ENCODE measurements around the gene PIM3.

The PIM3 gene

DNA sequence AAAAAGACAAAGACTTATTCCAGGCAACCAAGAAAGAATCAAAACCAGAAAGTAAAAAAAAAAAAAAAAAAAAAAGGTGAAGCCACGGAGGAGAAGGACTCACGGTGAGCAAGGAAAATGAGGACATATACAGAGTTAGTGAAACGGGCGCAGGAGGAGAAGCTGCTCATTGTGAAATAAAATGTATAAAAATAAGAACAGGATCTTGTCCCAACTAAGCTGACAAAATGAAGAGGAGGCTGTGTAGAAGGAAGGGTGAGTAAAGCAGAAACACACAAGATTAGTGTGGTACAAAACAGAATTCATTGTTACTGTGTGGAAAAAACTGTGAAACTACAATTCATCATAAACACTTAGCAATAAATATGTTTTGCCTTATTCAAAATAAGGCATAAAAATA lies 44.3 kb downstream of the PIM3 start:
- Histone ChIP-seq H3K27ac (ENCODE audit: low read length) (no peak overlapping the region), H3K4me3 (ENCODE audit: low read depth in 1 of 2, low read length in 2 of 2) (no peak overlapping the region), H3K9ac (ENCODE audit: low read depth, low read length) (no peak overlapping the region), H3K4me2 (ENCODE audit: insufficient read depth, low read length) (no peak overlapping the region), H3K79me2 (ENCODE audit: insufficient read depth, low read length) (no peaks in the 10 kb centered on the region), H2AFZ (ENCODE audit: low read depth, low read length) (no peak overlapping the region), H3K9me3 (ENCODE audit: insufficient read depth, low read length, severe bottlenecking) (no peaks in the 10 kb centered on the region), H3K4me1 (ENCODE audit: insufficient read depth, low read length) (no peaks in the 10 kb centered on the region), H3K27me3 (ENCODE audit: insufficient read depth, low read length, poor library complexity) (no peaks in the 10 kb centered on the region), H3K36me3 (ENCODE audit: insufficient read depth, low read length) (no peaks in the 10 kb centered on the region), H4K20me1 (ENCODE audit: insufficient read depth, low read length) (no peaks in the 10 kb centered on the region)
- TF ChIP-seq CTCF (IDR thresholded peaks at IDR 0.05; ENCODE audit: borderline replicate concordance, extremely low read depth, low read length, poor library complexity, severe bottlenecking) (no peak), EZH2 (IDR thresholded peaks at IDR 0.05; ENCODE audit: borderline replicate concordance, low read depth, low read length, severe bottlenecking) (no peak)
- DNase-seq, result no peak
- no peak for ATAC-seq (ENCODE audit: insufficient read depth, low read depth)

DNA sequence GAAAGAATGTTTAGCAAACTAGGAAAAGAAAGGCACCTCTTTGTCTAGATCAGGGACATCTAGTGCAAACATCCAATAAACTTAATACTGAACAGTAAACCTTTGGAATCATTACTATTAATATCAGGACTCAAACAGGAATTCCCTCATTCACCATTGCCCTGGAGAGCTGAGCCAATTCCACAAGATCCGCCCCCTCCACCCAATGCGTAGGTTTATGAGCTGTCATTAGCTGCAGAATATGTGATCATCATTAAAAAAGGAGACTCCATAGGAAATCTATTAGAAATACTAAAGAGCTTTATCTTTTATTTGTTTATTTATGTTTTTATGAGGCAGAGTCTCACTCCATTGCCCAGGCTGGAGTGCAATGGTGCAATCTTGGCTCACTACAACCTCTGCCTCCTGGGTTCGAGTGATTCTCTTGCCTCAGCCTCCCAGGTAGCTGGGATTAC lies 46.5 kb downstream of the PIM3 start:
- TF ChIP-seq EZH2 (IDR thresholded peaks at IDR 0.05; ENCODE audit: borderline replicate concordance, low read depth, low read length, severe bottlenecking) (no peak), CTCF (IDR thresholded peaks at IDR 0.05; ENCODE audit: borderline replicate concordance, extremely low read depth, low read length, poor library complexity, severe bottlenecking) (no peak)
- H3K4me3 ChIP-seq (ENCODE audit: low read depth in 1 of 2, low read length in 2 of 2), result no peak overlapping the region
- H3K4me1 ChIP-seq (ENCODE audit: insufficient read depth, low read length), result no peaks in the 10 kb centered on the region
- no peak for ATAC-seq (ENCODE audit: insufficient read depth, low read depth)
- no peak overlapping the region for H3K4me2 ChIP-seq (ENCODE audit: insufficient read depth, low read length)
- no peaks in the 10 kb centered on the region for H3K79me2 ChIP-seq (ENCODE audit: insufficient read depth, low read length)
- H3K36me3 ChIP-seq (ENCODE audit: insufficient read depth, low read length), result no peaks in the 10 kb centered on the region
- no peaks in the 10 kb centered on the region for H4K20me1 ChIP-seq (ENCODE audit: insufficient read depth, low read length)
- H3K9me3 ChIP-seq (ENCODE audit: insufficient read depth, low read length, severe bottlenecking), result no peaks in the 10 kb centered on the region
- DNase-seq, result no peak
- H3K27ac ChIP-seq (ENCODE audit: low read length), result no peak overlapping the region
- no peak overlapping the region for H3K9ac ChIP-seq (ENCODE audit: low read depth, low read length)
- H3K27me3 ChIP-seq (ENCODE audit: insufficient read depth, low read length, poor library complexity), result no peaks in the 10 kb centered on the region
- no peak overlapping the region for H2AFZ ChIP-seq (ENCODE audit: low read depth, low read length)

DNA sequence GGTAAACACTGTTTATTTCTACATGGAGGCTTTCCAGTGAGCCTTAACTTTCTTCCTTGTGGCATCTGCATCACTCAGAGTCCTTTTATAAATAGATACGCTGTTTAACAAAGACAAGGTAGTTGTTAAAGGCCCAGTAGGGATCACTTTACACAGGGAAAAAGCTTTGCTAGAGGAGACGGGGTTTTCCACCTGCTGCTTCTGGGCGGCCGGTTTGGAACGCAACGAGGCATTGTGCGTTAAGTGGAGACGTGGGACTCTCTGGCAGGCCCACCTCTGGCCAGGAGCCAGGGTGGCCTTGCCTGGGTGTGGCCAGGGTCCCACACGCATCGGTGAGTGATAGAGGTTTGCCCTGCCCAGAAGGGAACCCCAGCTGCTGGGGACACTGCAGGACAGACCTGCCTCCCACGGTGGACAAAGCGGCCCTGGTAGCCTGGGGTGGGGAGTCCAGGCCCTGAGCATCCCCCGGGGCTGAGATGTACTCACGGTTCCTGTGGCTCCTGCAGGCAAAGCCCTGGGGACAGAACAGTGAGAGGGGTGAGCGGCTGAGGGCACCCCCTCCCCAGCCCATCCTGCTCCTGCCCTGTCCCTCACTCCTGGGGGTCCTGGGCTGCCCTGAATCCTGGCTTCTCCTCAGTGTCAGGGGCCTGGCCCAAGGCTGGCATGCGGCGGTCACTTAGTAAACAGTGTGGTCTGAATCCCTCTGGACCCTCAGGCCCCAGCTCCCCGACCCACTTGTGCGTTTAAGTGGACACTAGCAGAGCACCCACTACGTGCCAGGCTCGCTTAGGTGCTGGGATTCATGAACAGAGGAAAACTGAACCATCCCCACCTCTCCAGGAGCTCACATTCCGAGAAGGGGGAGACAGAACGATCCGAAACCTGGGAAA lies 47.8 kb downstream of the PIM3 start:
- no peak overlapping the region for H2AFZ ChIP-seq (ENCODE audit: low read depth, low read length)
- ATAC-seq (ENCODE audit: insufficient read depth, low read depth), result no peak
- H3K79me2 ChIP-seq (ENCODE audit: insufficient read depth, low read length), result no peaks in the 10 kb centered on the region
- H3K4me1 ChIP-seq (ENCODE audit: insufficient read depth, low read length), result no peaks in the 10 kb centered on the region
- no peaks in the 10 kb centered on the region for H4K20me1 ChIP-seq (ENCODE audit: insufficient read depth, low read length)
- H3K9me3 ChIP-seq (ENCODE audit: insufficient read depth, low read length, severe bottlenecking), result no peaks in the 10 kb centered on the region
- H3K27me3 ChIP-seq (ENCODE audit: insufficient read depth, low read length, poor library complexity), result no peaks in the 10 kb centered on the region
- no peak overlapping the region for H3K4me2 ChIP-seq (ENCODE audit: insufficient read depth, low read length)
- H3K9ac ChIP-seq (ENCODE audit: low read depth, low read length), result no peak overlapping the region
- H3K27ac ChIP-seq (ENCODE audit: low read length), result no peak overlapping the region
- H3K36me3 ChIP-seq (ENCODE audit: insufficient read depth, low read length), result no peaks in the 10 kb centered on the region
- no peak for DNase-seq
- no peak overlapping the region for H3K4me3 ChIP-seq (ENCODE audit: low read depth in 1 of 2, low read length in 2 of 2)
- TF ChIP-seq EZH2 (IDR thresholded peaks at IDR 0.05; ENCODE audit: borderline replicate concordance, low read depth, low read length, severe bottlenecking), result no peak
- TF ChIP-seq CTCF (IDR thresholded peaks at IDR 0.05; ENCODE audit: borderline replicate concordance, extremely low read depth, low read length, poor library complexity, severe bottlenecking), result no peak
